Esophagus squamous epithelium (tissue), 4 donors: ENCODE measurements around the gene ADGRV1.

Source experiments
- CTCF ChIP-seq, 6 experiments: fragments of 450-650 bp in 4 of 6; fragments of 200-600 bp in 2 of 6; sonication (generic) in 2 of 6; IDR thresholded peaks; one replicate each; pipeline ENCODE4 v1.5.1; 2016 to 2019; ENCODE audit warnings: antibody characterized with exemption in 6 of 6, mild to moderate bottlenecking in 4 of 6, moderate library complexity in 4 of 6
- POLR2A ChIP-seq, 4 donors: fragments of 450-650 bp; IDR thresholded peaks; one replicate each; pipeline ENCODE4 v1.6.1; 2017; ENCODE audit warnings: antibody characterized with exemption in 4 of 4, mild to moderate bottlenecking in 4 of 4, moderate library complexity in 3 of 4

- TF ChIP-seq CTCF (IDR thresholded peaks at IDR 0.05) (no peak), POLR2A (IDR thresholded peaks at IDR 0.05) (no peak)
Observed at GRCh38 chr5:90901261-90901660, 342.7 kb downstream of the ADGRV1 start.
